T47D (cell line): Measurements from ENCODE around the gene NT5C.

Experiments used
- DNase-seq, 2 experiments: peaks; one replicate each; pipeline versions ENCODE4 v3.0.0 to v3.0.0-alpha.2; 2011 to 2012; ENCODE audit warnings: low read depth in 1 of 2, low spot score in 1 of 2
- JUND ChIP-seq: IDR thresholded peaks from 2 replicates; pipeline ENCODE4 v1.6.1; 2012; ENCODE audit warnings: low read depth
- in situ Hi-C: cut with HindIII; loops from 2 replicates; pipeline ENCODE4 v1.10.0; 2016; ENCODE audit warnings: low sequenced_read_pairs, low pct_unique_long_range_greater_than_20kb

Gene NT5C

GRCh38 chr17:75088465-75089417 is 42.8 kb downstream of the NT5C start:
- no peak for TF ChIP-seq JUND
- no peak for DNase-seq
- in situ Hi-C loops = no loop called here

- no peak for TF ChIP-seq JUND
- DNase-seq = peak; percentile 81 to 97
Observed at GRCh38 chr17:75087558-75088453, 43.7 kb downstream of the NT5C start, which contains the start of gene SLC16A5. Gene SLC16A5, plus strand, starts transcription at chr17:75087954. Its CDS starts 5,683 bp downstream, at chr17:75093637.

GRCh38 chr17:75087182-75087557 is 44.4 kb downstream of the NT5C start:
- TF ChIP-seq JUND = no peak
- no peak for DNase-seq
- in situ Hi-C loops = no loop called here

More at GRCh38 chr17:75087558-75088453, 43.7 kb downstream of the NT5C start, which contains the start of gene SLC16A5:
- in situ Hi-C loops = no loop called here

- in situ Hi-C loops = no loop called here
- no peak for DNase-seq
- no peak for TF ChIP-seq JUND
Observed at GRCh38 chr17:75086496-75087181, 44.9 kb downstream of the NT5C start.

GRCh38 chr17:75084039-75084660 is 47.4 kb downstream of the NT5C start:
- no peak for TF ChIP-seq JUND
- in situ Hi-C loops = no loop called here
- DNase-seq = peak in 1 of 2 experiments; percentile 67

GRCh38 chr17:75082683-75083082 is 48.9 kb downstream of the NT5C start:
- TF ChIP-seq JUND = no peak
- in situ Hi-C loops = no loop called here
- no peak for DNase-seq

- in situ Hi-C loops = no loop called here
- TF ChIP-seq JUND = no peak
- no peak for DNase-seq
Observed at GRCh38 chr17:75081611-75082540, 49.7 kb downstream of the NT5C start.
